Effector CD4-positive, alpha-beta T cell (primary cell): ENCODE data around the gene BCAP31.
"Not testable (repeated sequence)": the region's sequence is repeated elsewhere in the genome, so short reads cannot be mapped to it uniquely, and the experiment has no call there.

ENCODE experiments used
- DNase-seq: peaks from one replicate; pipeline ENCODE4 v3.0.0-alpha.2; 2020

BCAP31 gene

GRCh38 chrX:153708415-153708814 lies 15.8 kb downstream of the BCAP31 start:
- DNase-seq, result peak; percentile 7

DNA sequence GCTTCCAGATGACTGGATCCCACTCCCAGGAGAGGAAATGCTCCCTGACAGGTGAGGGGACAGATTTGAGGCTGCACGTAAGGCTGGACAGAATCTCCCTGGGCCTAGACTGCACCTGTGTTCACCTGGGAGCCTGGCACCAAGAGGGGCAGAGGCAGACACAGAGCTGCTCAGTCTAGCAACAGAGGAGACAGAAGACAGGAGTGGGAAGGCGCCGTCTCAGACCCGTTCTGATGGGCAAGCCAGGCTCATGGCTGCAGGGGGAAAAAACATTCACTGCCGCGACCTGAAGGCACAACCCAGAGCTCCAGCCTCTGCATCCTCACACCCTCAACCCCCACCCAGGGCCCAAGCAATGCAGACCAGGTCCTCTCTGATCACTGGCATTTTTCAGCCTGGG lies 16.8 kb downstream of the BCAP31 start:
- no peak for DNase-seq

DNA sequence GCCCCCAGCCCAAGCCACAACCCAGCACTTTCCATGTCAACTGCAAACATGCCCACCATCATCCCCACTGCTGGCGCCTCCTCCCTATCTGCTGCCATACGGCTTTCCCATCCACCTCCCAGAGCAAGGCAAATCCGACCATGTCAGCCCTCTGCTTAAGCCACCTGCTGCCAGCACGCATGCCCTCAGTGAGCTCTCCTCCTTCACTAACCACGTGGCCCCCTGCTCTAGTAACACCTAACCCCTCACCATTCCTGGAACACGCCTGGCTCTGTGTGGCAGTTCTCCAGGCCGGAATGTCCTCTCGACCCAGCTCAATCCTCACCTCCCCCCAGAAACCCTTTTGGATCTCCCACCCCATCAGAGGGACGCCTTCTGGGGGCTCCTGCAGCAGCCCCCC lies 17.4 kb downstream of the BCAP31 start:
- DNase-seq, result no peak

DNA sequence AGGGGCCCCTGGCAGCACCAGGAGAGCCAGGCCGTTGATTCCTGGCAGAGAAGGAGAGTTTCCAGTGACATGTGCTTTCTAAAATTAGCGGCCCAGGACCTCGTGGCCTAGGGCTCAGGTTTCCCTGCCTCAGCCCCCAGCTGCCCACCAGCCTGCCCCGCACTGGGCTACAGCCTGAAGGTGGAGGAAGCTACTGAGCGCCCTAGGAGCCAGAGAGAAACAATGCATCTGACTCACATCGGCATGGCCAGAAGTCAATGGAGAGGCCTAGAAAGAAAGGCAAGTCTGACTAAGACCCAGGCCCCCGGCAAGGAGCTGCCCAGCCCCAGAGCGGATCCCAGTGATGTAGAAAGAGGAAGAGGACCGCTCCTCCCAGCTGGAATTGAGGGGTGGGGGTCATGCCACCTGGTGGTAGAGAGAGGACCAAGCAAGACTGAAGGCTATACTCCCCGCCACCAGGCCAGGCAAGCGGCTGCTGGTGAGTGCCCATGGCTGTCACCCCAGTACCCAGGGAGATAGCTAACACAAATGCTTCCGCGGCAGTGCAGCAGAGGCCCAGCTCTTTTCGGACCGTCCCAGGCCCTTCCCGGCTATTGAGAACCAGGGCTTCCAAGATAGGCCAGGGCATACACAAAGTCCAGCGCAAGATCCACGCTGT lies 18.7 kb downstream of the BCAP31 start:
- not testable (repeated sequence) for DNase-seq

- DNase-seq, result not testable (repeated sequence)
Measured at GRCh38 chrX:153704631-153705402, 19.4 kb downstream of the BCAP31 start.

GRCh38 chrX:153704021-153704526 lies 20.1 kb downstream of the BCAP31 start:
- no peak for DNase-seq

GRCh38 chrX:153703036-153703370 lies 21.2 kb downstream of the BCAP31 start:
- DNase-seq, result no peak

DNA sequence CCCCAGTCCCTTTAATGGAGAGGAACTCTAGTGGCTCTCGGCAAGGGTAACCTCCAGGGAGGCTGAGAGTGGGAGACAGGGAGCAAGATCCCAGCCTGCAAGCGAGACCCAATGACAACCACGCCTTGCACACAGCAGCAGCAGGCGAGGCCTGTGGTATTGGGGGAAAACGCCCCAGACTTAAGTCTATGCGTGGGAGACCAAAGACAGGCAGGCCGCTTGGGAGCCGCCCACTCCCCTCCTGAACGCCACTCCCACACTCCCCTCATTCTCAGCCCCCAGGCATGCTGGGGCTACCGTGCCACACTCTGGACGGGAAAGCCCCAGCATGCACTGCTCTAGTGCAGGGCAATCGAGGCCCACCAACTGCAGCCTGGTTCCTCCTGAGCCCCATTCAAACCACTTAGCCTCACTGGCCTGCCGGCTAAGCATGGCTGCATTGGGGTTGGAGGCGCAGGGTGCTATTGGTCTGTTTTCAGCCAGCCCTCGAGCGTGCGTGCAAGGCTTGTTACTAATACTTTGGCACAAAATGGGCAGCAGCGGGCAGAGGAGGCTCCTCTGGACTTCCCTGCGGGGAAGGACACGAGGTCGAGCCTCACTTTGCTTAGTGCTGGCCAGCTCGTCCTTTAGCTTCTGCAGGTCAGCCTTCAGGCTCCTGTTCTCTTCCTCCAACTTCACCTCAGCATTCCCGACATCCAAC lies 21.7 kb downstream of the BCAP31 start:
- no peak for DNase-seq

DNA sequence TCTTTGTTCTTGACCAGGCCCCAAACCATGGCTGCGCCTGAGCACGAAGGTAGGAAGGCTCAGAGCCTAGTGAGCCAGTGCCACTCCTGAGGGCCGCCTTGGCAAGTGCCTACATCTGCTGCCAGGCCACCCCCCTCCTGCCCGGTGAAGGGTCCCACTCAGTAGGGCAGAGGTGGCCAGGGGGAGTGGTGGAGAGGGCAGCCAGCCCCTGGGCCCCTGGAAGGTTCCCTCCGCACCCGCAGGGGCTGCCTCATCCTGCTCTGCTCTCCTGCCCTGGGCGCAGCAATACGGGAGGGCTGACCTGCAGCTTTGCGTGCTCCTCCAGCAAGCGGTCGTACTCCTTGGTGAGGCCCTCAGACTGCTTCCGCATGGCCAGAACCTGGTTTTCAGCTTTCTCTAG lies 22.5 kb downstream of the BCAP31 start:
- no peak for DNase-seq

GRCh38 chrX:153700967-153701366 lies 23.2 kb downstream of the BCAP31 start:
- DNase-seq, result no peak

DNA sequence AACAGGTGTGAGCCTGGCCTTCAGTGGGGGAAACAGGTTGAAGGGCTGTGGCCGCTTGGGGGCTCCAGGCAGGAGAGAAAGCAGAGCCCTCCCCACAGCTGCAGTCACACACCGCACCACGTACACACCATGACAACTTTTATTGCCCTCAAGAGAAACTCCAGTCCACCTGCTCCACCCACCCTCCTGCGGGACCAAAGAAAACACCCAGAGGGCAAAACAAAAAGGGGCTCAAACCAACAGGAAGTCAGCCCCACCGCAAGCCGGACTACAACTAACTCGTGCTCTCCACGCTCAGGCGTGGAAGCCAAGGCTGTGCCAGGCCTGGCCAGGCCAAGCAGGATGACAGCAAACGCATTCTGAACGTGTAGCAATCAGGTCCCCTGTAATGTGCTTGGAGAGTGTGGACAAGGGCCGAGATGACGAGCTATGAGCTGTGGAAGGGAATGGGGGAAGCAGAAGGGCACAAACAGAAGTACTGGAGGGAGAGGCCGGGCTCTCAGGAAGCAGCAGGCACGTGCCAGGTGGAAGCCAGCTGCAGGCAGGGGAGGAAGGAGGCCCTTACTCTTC lies 23.7 kb downstream of the BCAP31 start:
- DNase-seq, result no peak

GRCh38 chrX:153699784-153700371 lies 24.3 kb downstream of the BCAP31 start:
- DNase-seq, result not testable (repeated sequence)

- not testable (repeated sequence) for DNase-seq
Measured at GRCh38 chrX:153699210-153699783, 24.9 kb downstream of the BCAP31 start.

DNA sequence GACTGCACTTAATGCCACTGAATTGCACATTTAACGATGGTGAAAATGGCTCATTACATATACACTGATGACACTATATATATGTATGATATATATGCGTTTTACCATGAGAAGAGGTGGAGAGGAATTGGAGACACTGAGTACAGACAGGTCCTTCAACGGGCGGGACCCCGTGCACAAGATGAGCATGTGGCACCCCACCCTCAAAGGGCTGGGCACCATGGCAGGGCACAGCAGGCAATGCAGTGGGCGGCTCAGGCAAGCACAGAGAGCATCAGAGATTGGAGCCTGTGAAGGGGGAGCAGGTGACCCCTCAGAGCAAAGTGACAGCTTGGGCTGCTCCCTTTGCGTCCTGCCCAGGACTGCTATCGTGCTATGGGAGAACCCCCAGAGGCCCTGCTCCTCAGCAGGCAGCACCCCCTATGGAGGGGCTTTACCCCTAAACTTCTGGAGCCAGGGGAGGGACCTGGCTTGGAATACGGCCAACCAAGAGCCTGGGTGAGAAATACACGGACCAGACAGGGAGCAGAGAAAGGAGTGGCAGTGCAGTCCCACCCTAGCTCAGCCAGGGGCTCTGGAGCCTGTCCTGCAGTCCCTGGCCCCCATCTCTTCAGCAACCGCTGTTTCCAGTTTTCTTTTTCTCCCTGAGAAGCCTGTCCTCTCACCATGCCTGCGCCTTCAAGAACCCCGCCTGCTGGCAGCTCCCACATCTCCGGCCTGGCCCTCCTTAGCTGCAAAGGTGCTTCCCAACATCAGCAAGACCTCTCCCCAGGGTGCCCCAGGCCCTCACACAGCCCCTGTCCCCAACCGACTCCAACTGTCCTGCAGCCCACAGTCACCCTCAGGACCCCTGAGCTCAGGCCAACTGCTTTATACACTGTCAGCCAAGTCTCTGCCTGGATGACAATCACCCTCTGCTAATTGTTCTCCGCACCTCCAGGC lies 26.0 kb downstream of the BCAP31 start:
- DNase-seq, result no peak

DNA sequence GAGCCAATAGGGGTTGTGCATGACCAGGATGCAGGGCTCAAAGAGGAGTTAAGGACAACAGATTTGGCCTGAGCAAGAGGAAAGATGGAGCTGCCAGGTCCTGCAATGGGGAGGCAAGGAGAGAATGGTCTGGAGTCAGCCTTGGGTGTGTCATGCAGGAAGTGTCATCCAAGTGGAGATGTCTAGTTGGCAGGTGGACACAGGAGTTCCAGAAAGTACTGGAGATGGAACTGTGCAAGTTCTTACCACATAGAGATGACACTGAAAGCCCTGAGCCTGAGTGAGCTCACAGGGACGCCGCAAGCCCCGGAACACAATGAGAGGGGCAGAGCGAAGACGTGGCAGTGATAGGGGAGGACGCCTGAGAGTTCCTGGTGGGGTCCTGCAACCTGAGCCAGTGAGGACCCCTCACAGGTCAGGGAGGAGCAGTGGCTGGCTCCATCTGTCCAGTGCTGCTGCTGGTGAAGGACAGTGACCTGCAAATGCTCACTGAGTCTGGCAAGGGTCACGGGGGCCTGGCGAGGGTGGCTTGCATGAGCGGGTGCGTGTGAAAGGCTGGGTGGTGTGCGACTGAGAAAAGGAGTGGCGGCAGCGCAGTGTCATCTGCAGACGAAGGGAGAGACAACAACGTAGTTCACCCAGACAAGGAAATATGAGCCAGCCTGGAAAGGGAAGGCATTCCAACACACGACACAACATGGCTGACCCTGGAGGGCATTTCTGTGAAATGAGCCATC lies 27.0 kb downstream of the BCAP31 start:
- not testable (repeated sequence) for DNase-seq

DNA sequence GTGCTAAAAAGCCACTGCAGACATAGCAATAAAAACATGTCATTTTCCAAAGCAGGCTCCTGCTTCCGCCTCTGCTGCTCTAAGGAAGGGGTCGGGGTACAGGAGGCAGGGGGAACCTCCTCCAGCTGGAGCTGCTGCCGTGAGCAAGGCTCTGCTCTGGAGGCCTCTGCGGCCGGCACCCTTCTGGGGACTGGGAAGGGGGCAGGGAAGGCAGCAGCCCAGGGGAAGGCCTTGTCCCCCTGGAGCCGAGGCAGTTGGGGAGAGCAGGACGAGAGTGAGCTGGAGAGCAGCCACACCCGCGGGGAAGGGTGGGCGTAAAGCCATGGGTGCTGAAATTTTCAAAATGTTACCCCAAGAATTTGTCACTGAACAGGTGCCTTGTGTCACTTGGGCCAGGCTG lies 27.6 kb downstream of the BCAP31 start:
- not testable (repeated sequence) for DNase-seq

DNA sequence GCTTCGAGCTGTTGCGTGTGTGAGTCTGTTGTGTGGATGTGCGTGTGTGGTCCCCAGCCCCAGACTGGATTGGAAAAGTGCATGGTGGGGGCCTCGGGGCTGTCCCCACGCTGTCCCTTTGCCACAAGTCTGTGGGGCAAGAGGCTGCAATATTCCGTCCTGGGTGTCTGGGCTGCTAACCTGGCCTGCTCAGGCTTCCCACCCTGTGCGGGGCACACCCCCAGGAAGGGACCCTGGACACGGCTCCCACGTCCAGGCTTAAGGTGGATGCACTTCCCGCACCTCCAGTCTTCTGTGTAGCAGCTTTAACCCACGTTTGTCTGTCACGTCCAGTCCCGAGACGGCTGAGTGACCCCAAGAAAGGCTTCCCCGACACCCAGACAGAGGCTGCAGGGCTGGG lies 28.1 kb downstream of the BCAP31 start:
- no peak for DNase-seq

DNA sequence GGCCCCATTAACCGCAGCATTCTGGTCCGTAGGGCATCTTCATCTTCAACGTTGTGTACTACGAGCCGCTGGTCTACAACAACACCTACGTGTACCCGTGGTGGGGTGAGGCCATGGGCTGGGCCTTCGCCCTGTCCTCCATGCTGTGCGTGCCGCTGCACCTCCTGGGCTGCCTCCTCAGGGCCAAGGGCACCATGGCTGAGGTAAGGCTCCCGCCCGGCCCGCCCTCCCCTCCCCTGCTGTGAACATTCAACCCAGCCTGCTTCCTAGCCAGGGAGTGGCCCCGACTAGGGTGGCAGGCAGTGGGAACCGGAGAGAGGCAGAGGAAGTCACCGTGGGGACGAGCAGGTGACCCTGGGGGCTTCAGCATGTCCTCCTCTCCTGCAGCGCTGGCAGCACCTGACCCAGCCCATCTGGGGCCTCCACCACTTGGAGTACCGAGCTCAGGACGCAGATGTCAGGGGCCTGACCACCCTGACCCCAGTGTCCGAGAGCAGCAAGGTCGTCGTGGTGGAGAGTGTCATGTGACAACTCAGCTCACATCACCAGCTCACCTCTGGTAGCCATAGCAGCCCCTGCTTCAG lies 29.4 kb downstream of the BCAP31 start:
- no peak for DNase-seq

DNA sequence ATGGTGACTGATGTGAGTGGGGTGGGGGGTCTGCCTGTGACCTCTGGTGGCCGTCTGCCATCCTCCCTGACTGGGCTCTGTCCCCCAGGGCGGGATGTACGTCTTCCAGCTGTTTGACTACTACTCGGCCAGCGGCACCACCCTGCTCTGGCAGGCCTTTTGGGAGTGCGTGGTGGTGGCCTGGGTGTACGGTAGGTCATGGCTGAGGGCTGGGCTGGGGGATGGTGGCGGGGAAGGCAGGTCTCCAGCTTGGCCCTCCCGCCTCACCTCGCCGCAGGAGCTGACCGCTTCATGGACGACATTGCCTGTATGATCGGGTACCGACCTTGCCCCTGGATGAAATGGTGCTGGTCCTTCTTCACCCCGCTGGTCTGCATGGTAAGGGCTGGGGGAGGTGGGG lies 29.9 kb downstream of the BCAP31 start:
- DNase-seq, result not testable (repeated sequence)
